ENCODE results near the gene ADIPOR2.

- TF ChIP-seq CTCF (IDR thresholded peaks at IDR 0.05) (no peak), EZH2 (IDR thresholded peaks at IDR 0.05) (no peak)
Measured at GRCh38 chr12:1820896-1821291, 130.0 kb downstream of the ADIPOR2 start.

All from neural progenitor cell (in vitro differentiated cells).